Ovary (tissue), 10 donors: ENCODE measurements around the gene POTEF. TPM values are rescaled to one million over a fixed set of nuclear protein-coding genes. Genes with fewer than 3 reads are reported as not detected.
"Not testable (repeated sequence)": the region's sequence is repeated elsewhere in the genome, so short reads cannot be mapped to it uniquely, and the experiment has no call there.

ENCODE experiments used
- DNase-seq, 5 donors: peaks; one replicate each; pipeline ENCODE4 v3.0.0-alpha.2; 2019 to 2020
- H3K27ac ChIP-seq, 2 donors: fragments of 200-600 bp; one replicate each; pipeline versions ENCODE4 v1.5.1 to v1.8.0; 2019 to 2022
- H3K27me3 ChIP-seq: fragments of 200-600 bp; one replicate; pipeline ENCODE4 v1.8.0; 2022
- H3K36me3 ChIP-seq: fragments of 200-600 bp; sonication (generic); one replicate; pipeline ENCODE4 v1.5.1; 2019
- H3K4me1 ChIP-seq: one replicate; pipeline ENCODE4 v1.8.1; 2013; ENCODE audit warnings: mild to moderate bottlenecking, moderate library complexity; ENCODE audit not compliant: insufficient read depth
- H3K4me3 ChIP-seq: fragments of 200-600 bp; sonication (generic); one replicate; pipeline ENCODE4 v1.5.1; 2017
- H3K9me3 ChIP-seq, 2 donors: fragments of 200-600 bp in 1 of 2; sonication (generic) in 1 of 2; one replicate each; pipeline versions ENCODE4 v1.5.1 to v1.8.1; 2013 to 2019; ENCODE audit warnings: mild to moderate bottlenecking in 1 of 2, moderate library complexity in 1 of 2
- EP300 ChIP-seq: sonication (generic); formaldehyde crosslinking; IDR thresholded peaks from one replicate; pipeline ENCODE4 v1.6.1; 2017; ENCODE audit warnings: antibody characterized with exemption
- POLR2A ChIP-seq: fragments of 450-650 bp; IDR thresholded peaks from one replicate; pipeline ENCODE4 v1.6.1; 2017; ENCODE audit warnings: antibody characterized with exemption, mild to moderate bottlenecking, moderate library complexity
- WGBS, 3 donors: extraction: QIAGEN DNeasy Blood & Tissue Kit in 1 of 3; methylation state at CpG; one replicate each; pipeline versions ENCODE4 v1.1.5 to v1.1.7; 2013 to 2017; 5-methylcytosine and 5-hydroxymethylcytosine counted together
- intact Hi-C, 4 donors: fragments of 100-400 bp; cut with DNase I; formaldehyde crosslinking; loops; one replicate each; pipeline versions ENCODE4 v1.11.0 to v1.15.1; 2022 to 2023
- long read RNA-seq, 3 donors: library from polyadenylated mRNA in 2 of 3; unstranded in 2 of 3; transcript quantifications; one replicate each; pipeline ENCODE4 v2.0.0 and lab custom pipeline, GENCODE V29; 2021 to 2026
- polyA plus RNA-seq, 2 donors: library from polyadenylated mRNA; stranded (reverse); fragments of 200-250 nt in 1 of 2; fragments of 350-450 nt in 1 of 2; fragmentation: Illumina TruSeq in 1 of 2; extraction: RNeasy Lipid Tissue Mini Kit (QIAGEN cat#74804) in 1 of 2; gene quantifications; one replicate each; pipeline ENCODE4 v1.2.3, GENCODE V29; 2013 to 2014
- total RNA-seq, 7 donors: library from RNA; depleted of rRNA in 2 of 7; stranded (reverse); fragments of >200 nt in 2 of 7; fragmentation: NEBNext Ultra II Directional in 3 of 7; extraction: Animal tissue kit (Norgen Biotek cat#: 25700) in 3 of 7; gene quantifications; one replicate each; pipeline versions ENCODE4 v1.1.0 to v1.2.4, GENCODE V29; 2016 to 2023
- TF ChIP-seq, protein P1 (sequence below), 3 donors: fragments of 450-650 bp in 2 of 3; fragments of 200-600 bp in 1 of 3; IDR thresholded peaks; one replicate each; pipeline versions ENCODE4 v1.5.1 to v1.8.0; 2016 to 2022; ENCODE audit warnings: antibody characterized with exemption in 3 of 3, mild to moderate bottlenecking in 1 of 3
- donor health status: DM: no; HTN: no; CAD: no; lungs with moderate emphysema.
- donor health status: DM: no; HTN: no; CAD: no.
- donor health status: Bipolar disorder and iron deficiency.
- donor health status: DM: yes; HTN: yes; CAD: no.
- donor health status: DM: no; HTN: no; CAD: no.
- donor health status: DM: yes; HTN: yes; CAD: no.

Gene POTEF
- total RNA-seq (1 to 10 TPM in 1 of 7 donors, under 1 TPM in 1, not detected in 5; 0.23 to 2.2 TPM), polyA plus RNA-seq (under 1 TPM in 1 of 2 donors, not detected in 1; 0.04 TPM)
- long read RNA-seq, donor 1: 0 reads
- long read RNA-seq, donor 2: 0 reads
- long read RNA-seq, donor 3: 0 reads

DNA sequence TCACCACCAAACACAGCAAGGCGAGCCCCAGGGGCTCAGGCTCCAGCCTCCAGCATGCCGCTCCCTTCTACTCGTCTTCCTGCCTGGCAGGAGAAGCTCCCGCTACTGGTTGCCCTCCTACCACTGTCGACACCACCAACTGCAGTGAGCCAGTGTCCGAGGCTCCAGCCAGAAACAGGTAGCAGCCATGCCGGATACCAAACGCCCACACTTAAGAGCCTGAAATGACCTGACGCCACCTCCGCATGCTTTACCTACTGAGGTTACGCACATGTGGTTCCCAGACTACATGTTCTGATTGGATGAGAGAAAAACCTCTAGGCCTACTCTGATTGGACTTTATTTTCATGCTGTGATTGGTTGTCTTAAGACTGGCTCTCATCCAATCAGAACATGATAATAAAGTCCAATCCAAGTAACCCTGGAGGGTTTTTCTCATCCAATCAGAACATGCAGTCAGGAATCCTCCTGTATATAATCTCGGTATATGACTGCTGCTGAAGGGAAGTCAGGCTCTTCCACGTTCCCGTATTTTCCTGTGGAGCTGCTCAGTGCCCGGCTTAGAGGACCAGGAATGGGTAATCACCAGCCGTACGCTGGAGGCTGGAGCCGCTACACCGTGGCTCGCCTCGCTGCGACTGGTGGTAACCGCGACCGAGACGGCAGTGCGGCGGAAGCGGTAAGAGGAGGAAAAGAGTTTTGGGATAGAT, at the start of gene POTEF:
Gene POTEF (minus strand): TSS at position 103 of the 710 bp plus-strand sequence. CDS start 8,707 bp downstream, outside the sequence.
- H3K4me3 ChIP-seq, DNase-seq, H3K27ac ChIP-seq, H3K36me3 ChIP-seq, H3K4me1 ChIP-seq, H3K9me3 ChIP-seq, H3K27me3 ChIP-seq, intact Hi-C loops: not testable (repeated sequence)
- WGBS, 3 donors: 85 to 92% (median 92%) methylated on average over 18 to 21 of the region's 29 CpGs

DNA sequence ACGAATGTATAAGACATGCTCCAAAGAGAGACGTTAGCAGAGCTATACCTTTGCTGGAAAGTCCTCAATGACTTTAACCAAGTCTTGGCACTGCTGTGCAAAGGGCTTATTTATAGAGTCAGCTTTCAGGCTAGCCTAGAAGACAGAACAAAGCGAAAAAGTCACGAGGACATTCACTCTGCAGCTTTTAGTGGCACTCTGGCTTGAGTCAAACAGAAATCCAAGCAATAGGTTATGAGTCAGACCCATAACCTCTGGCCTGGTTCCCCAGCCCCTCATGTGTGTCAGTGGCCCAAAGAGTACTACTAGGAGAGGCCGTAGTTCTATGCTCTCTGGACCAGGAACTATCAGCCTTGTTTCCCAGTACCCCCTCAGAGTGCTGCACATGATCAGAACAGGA, 45.8 kb upstream of the POTEF start:
- H3K27ac ChIP-seq, H3K4me1 ChIP-seq, H3K9me3 ChIP-seq, H3K4me3 ChIP-seq, DNase-seq, H3K27me3 ChIP-seq, intact Hi-C loops, H3K36me3 ChIP-seq: not testable (repeated sequence)
- WGBS, 3 donors: 81 to 87% (median 85%) methylated on average over 5 of the region's 5 CpGs

DNA sequence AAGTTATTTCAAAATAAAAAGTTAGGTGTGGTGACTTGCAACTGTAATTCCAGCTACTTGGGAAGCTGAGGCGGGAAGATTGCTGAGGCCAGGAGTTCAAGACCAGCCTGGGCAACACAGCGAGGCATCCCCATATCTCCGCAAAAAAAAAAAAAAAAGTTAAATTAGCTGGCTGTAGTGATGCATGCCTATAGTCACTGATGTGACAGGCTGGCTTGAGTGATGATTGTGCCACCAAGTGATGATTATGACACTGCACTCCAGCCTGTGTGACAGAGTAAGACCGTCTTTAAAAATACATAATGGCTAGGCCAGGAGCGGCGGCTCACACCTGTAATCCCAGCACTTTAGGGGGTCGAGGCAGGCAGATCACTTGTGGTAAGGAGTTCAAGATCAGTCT, 40.9 kb upstream of the POTEF start:
- 92 to 94% (median 92%) methylated on average over 7 of the region's 7 CpGs for WGBS, 3 donors
- intact Hi-C loops: no loop called here
- TF ChIP-seq EP300: no peak
- TF ChIP-seq POLR2A: no peak
- TF ChIP-seq, protein P1, sequence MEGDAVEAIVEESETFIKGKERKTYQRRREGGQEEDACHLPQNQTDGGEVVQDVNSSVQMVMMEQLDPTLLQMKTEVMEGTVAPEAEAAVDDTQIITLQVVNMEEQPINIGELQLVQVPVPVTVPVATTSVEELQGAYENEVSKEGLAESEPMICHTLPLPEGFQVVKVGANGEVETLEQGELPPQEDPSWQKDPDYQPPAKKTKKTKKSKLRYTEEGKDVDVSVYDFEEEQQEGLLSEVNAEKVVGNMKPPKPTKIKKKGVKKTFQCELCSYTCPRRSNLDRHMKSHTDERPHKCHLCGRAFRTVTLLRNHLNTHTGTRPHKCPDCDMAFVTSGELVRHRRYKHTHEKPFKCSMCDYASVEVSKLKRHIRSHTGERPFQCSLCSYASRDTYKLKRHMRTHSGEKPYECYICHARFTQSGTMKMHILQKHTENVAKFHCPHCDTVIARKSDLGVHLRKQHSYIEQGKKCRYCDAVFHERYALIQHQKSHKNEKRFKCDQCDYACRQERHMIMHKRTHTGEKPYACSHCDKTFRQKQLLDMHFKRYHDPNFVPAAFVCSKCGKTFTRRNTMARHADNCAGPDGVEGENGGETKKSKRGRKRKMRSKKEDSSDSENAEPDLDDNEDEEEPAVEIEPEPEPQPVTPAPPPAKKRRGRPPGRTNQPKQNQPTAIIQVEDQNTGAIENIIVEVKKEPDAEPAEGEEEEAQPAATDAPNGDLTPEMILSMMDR (IDR thresholded peaks at IDR 0.05): no peak
- no peaks in the 10 kb centered on the region for H3K9me3 ChIP-seq
- no peaks in the 10 kb centered on the region for H3K27me3 ChIP-seq
- H3K36me3 ChIP-seq: no peaks in the 10 kb centered on the region
- H3K27ac ChIP-seq: no peak overlapping the region
- no peaks in the 10 kb centered on the region for H3K4me1 ChIP-seq
- DNase-seq: no peak
- H3K4me3 ChIP-seq: no peak overlapping the region

DNA sequence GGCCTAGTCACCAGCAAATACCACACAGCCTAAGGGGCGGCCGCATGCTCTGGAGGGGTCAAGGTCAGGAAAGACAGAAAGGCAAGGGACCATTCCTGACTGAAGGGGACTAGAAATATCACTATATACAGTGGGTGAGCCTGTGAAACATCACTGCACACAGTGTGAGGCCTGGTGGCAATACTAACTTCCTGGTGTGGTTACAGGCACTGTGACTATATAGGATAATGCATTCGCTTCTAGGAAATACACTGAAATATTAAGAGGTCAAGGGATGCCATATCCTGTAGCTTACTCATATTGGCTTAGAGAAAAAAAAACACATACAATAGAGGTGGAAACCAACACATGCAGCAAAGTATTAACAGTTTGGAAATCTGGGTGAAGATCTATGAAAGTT, 40.1 kb upstream of the POTEF start:
- 89 to 99% (median 96%) methylated on average over 1 to 3 of the region's 3 CpGs for WGBS, 3 donors
- intact Hi-C loops, DNase-seq, H3K4me1 ChIP-seq, H3K27ac ChIP-seq, H3K27me3 ChIP-seq, H3K4me3 ChIP-seq, H3K9me3 ChIP-seq, H3K36me3 ChIP-seq: not testable (repeated sequence)

DNA sequence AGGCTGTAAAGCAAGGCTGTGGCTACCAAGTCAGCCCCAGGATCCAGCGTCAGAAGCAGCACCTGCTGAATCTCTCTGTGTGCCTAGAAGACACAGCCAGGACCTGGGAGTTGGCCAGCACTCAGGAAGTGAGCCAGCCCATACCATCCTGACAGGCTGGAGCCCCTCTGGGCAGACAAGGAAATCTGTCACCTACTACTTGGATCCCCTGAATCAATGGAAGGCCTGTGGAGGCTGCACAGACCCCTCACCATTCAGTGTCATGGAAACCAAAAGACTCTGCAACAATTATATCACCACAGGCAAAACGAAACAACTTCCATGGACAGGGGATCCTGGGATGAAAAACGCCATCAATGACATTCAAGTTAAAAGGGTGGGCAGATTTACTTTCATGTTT, 37.6 kb upstream of the POTEF start:
- DNase-seq, H3K4me1 ChIP-seq, H3K27me3 ChIP-seq, H3K36me3 ChIP-seq, H3K9me3 ChIP-seq, intact Hi-C loops, H3K27ac ChIP-seq, H3K4me3 ChIP-seq: not testable (repeated sequence)
- WGBS, 3 donors: 79 to 88% (median 80%) methylated on average over 3 of the region's 3 CpGs

DNA sequence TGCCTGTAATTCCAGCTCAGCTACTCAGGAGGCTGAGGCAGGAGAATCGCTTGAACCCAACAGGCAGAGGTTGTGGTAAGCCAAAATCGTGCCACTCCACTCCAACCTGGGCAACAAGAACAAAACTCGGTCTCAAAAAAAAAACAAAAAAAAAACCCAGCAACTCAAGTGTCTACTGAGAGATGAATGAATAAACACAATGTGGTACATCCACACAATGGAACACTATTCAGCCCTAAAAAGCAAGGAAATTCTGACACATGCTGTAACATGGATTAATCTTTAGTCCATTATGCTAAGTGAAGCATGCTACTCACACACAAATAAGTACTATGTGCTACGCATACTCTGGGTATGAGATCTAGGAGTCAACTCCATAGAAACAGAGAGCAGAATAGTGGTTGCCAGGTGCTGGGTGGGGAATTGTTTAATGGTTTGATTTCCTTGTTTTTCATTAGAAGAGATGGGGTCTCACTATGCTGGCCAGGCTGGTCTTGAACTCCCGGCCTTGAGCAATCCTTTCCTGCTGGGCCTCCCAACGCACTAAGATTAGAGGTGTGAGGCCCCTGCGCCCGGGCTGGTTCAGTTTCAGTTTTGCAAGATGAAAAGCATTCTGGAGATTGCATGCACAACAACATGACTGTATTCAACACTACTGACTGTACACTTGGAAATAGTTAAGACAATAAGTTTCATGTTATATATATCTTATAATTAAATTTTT, 36.4 kb upstream of the POTEF start:
- DNase-seq: no peak
- H3K27me3 ChIP-seq: no peaks in the 10 kb centered on the region
- no peak overlapping the region for H3K27ac ChIP-seq
- TF ChIP-seq POLR2A (no peak), EP300 (no peak)
- TF ChIP-seq, protein P1 (IDR thresholded peaks at IDR 0.05): no peak
- no peaks in the 10 kb centered on the region for H3K36me3 ChIP-seq
- H3K4me3 ChIP-seq: no peak overlapping the region
- intact Hi-C loops: no loop called here
- H3K4me1 ChIP-seq: no peaks in the 10 kb centered on the region
- H3K9me3 ChIP-seq: no peaks in the 10 kb centered on the region
- WGBS, 3 donors: 94 to 95% (median 94%) methylated on average over 8 of the region's 8 CpGs
